KMS-11 (cell line): ENCODE results near the gene SOD2.

Source experiments
- H2AFZ ChIP-seq: fragments of 200-600 bp; sonication (generic); 2 replicates; pipeline ENCODE4 v1.6.1; 2016; ENCODE audit warnings: antibody characterized with exemption, mixed run types, low read depth
- H3K27ac ChIP-seq: fragments of 200-600 bp; sonication (generic); 2 replicates; pipeline ENCODE4 v1.6.1; 2016; ENCODE audit warnings: mild to moderate bottlenecking, mixed run types
- H3K27me3 ChIP-seq: fragments of 200-600 bp; sonication (generic); 2 replicates; pipeline ENCODE4 v1.6.1; 2017; ENCODE audit warnings: mild to moderate bottlenecking, low read depth, mixed run types, moderate library complexity; ENCODE audit not compliant: insufficient read depth
- H3K36me3 ChIP-seq: fragments of 200-600 bp; sonication (generic); 2 replicates; pipeline ENCODE4 v1.6.1; 2017; ENCODE audit warnings: mild to moderate bottlenecking, mixed run types; ENCODE audit not compliant: insufficient read depth
- H3K4me1 ChIP-seq: fragments of 200-600 bp; sonication (generic); 2 replicates; pipeline ENCODE4 v1.6.1; 2016; ENCODE audit warnings: mild to moderate bottlenecking, low read depth, mixed run types; ENCODE audit not compliant: poor library complexity, severe bottlenecking
- H3K4me2 ChIP-seq: fragments of 200-600 bp; sonication (generic); 2 replicates; pipeline ENCODE4 v1.7.0; 2016; ENCODE audit warnings: mild to moderate bottlenecking, mixed run types
- H3K4me3 ChIP-seq: fragments of 200-600 bp; sonication (generic); IDR thresholded peaks from 2 replicates; pipeline ENCODE4 v1.6.1; 2017; ENCODE audit warnings: low read depth, low read length, mixed read lengths; ENCODE audit not compliant: insufficient read depth
- H3K79me2 ChIP-seq: fragments of 200-600 bp; sonication (generic); 2 replicates; pipeline ENCODE4 v1.6.1; 2016; ENCODE audit warnings: low read depth, mixed run types; ENCODE audit not compliant: insufficient read depth
- H3K9ac ChIP-seq: fragments of 200-600 bp; sonication (generic); 2 replicates; pipeline ENCODE4 v1.6.1; 2016; ENCODE audit warnings: mild to moderate bottlenecking, mixed run types
- H4K20me1 ChIP-seq: fragments of 200-600 bp; sonication (generic); 2 replicates; pipeline ENCODE4 v1.6.1; 2016; ENCODE audit warnings: mild to moderate bottlenecking, mixed run types; ENCODE audit not compliant: insufficient read depth
- TF ChIP-seq, protein P1 (sequence below): fragments of 200-600 bp; sonication (generic); conservative IDR thresholded peaks from 2 replicates; pipeline ENCODE4 v1.6.1; 2017; ENCODE audit warnings: low read depth, mild to moderate bottlenecking, antibody characterized with exemption, low read length, moderate library complexity, mixed read lengths

SOD2 gene

GRCh38 chr6:159684013-159684304 lies 9.1 kb downstream of the SOD2 start:
- Histone ChIP-seq H3K36me3 (no peaks in the 10 kb centered on the region), H3K4me1 (peaks cover 25% of the 10 kb centered on the region), H2AFZ (no peak overlapping the region), H3K4me2 (no peak overlapping the region), H3K4me3 (no peak overlapping the region), H3K27ac (no peak overlapping the region), H3K79me2 (peaks cover 14% of the 10 kb centered on the region; the same call in 1 of the 2 replicates), H3K9ac (no peak overlapping the region), H4K20me1 (no peaks in the 10 kb centered on the region), H3K27me3 (no peaks in the 10 kb centered on the region)
- TF ChIP-seq, protein P1, sequence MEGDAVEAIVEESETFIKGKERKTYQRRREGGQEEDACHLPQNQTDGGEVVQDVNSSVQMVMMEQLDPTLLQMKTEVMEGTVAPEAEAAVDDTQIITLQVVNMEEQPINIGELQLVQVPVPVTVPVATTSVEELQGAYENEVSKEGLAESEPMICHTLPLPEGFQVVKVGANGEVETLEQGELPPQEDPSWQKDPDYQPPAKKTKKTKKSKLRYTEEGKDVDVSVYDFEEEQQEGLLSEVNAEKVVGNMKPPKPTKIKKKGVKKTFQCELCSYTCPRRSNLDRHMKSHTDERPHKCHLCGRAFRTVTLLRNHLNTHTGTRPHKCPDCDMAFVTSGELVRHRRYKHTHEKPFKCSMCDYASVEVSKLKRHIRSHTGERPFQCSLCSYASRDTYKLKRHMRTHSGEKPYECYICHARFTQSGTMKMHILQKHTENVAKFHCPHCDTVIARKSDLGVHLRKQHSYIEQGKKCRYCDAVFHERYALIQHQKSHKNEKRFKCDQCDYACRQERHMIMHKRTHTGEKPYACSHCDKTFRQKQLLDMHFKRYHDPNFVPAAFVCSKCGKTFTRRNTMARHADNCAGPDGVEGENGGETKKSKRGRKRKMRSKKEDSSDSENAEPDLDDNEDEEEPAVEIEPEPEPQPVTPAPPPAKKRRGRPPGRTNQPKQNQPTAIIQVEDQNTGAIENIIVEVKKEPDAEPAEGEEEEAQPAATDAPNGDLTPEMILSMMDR, result no peak

DNA sequence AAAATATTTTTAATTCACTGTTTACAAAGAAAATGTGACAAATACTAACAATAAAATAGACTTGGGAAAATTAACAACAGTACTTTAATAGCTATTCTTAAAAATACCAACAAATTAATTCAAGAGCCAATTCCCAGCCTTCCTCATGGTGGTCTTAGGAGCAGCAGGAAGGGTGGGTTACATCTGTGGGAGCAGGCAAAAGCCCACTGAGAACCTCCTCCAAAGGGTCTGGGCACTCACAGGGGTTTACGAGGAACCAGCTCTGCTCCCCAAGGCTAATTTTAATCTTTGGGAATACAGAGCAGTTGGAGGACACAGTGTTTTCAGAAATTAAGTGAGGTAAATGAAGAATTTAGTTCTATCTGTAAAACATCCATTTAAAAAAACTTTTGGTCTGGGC lies 10.2 kb downstream of the SOD2 start:
- H3K79me2 ChIP-seq, result peaks cover 12% of the 10 kb centered on the region; the same call in 1 of the 2 replicates
- H3K36me3 ChIP-seq, result no peaks in the 10 kb centered on the region
- no peak overlapping the region for H3K4me3 ChIP-seq
- H3K4me2 ChIP-seq, result peak overlapping the region; percentile 4; the same call in 1 of the 2 replicates
- H3K9ac ChIP-seq, result no peak overlapping the region
- peaks cover 27% of the 10 kb centered on the region for H3K4me1 ChIP-seq
- TF ChIP-seq, protein P1, result no peak
- no peak overlapping the region; the same call in 1 of the 2 replicates for H3K27ac ChIP-seq
- H3K27me3 ChIP-seq, result no peaks in the 10 kb centered on the region
- no peaks in the 10 kb centered on the region for H4K20me1 ChIP-seq
- H2AFZ ChIP-seq, result no peak overlapping the region

DNA sequence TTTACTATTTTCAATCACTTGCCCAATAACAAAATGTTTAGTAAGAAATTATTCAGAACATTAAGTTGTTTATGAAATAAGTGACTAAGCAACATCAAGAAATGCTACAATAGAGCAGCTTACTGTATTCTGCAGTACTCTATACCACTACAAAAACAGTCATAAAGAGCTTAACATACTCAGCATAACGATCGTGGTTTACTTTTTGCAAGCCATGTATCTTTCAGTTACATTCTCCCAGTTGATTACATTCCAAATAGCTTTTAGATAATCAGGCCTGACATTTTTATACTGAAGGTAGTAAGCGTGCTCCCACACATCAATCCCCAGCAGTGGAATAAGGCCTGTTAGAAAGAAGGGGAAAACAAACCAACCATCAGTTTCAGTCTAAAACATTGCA lies 10.7 kb downstream of the SOD2 start:
- H3K27ac ChIP-seq, result peak overlapping the region; percentile 12; the same call in 1 of the 2 replicates
- no peak overlapping the region for H2AFZ ChIP-seq
- no peaks in the 10 kb centered on the region for H3K36me3 ChIP-seq
- no peak overlapping the region for H3K9ac ChIP-seq
- H4K20me1 ChIP-seq, result no peaks in the 10 kb centered on the region
- peak overlapping the region; percentile 4; the same call in 1 of the 2 replicates for H3K4me2 ChIP-seq
- peaks cover 27% of the 10 kb centered on the region for H3K4me1 ChIP-seq
- no peak overlapping the region for H3K4me3 ChIP-seq
- H3K27me3 ChIP-seq, result no peaks in the 10 kb centered on the region
- TF ChIP-seq, protein P1, result no peak
- peaks cover 7% of the 10 kb centered on the region; the same call in 1 of the 2 replicates for H3K79me2 ChIP-seq

- no peaks in the 10 kb centered on the region for H3K27me3 ChIP-seq
- H4K20me1 ChIP-seq, result no peaks in the 10 kb centered on the region
- no peaks in the 10 kb centered on the region for H3K36me3 ChIP-seq
- H3K4me2 ChIP-seq, result no peak overlapping the region
- H3K27ac ChIP-seq, result peak overlapping the region; percentile 12; the same call in 1 of the 2 replicates
- H3K4me1 ChIP-seq, result peaks cover 27% of the 10 kb centered on the region
- no peaks in the 10 kb centered on the region for H3K79me2 ChIP-seq
- H3K9ac ChIP-seq, result no peak overlapping the region
- H2AFZ ChIP-seq, result no peak overlapping the region
- TF ChIP-seq, protein P1, result no peak
- no peak overlapping the region for H3K4me3 ChIP-seq
Observed at GRCh38 chr6:159681191-159681880, 11.7 kb downstream of the SOD2 start.
